OCI-LY1 (cell line): ENCODE results near the gene TMEM63B.

Experiments
- H2AFZ ChIP-seq: fragments of 200-600 bp; sonication (generic), shearing (Covaris generic); 2 replicates; pipeline ENCODE4 v1.6.0; 2014; ENCODE audit warnings: antibody characterized with exemption, mild to moderate bottlenecking, low read length
- H3F3A ChIP-seq: fragments of 200-600 bp; sonication (generic), shearing (Covaris generic); 2 replicates; pipeline ENCODE4 v1.6.0; 2014; ENCODE audit warnings: mild to moderate bottlenecking, antibody characterized with exemption, low read length, moderate library complexity; ENCODE audit not compliant: insufficient read depth
- H3K27ac ChIP-seq: fragments of 200-600 bp; sonication (generic); 2 replicates; pipeline ENCODE4 v1.5.1; 2014; ENCODE audit warnings: low read length, mixed run types, mild to moderate bottlenecking, low read depth; ENCODE audit not compliant: poor library complexity, severe bottlenecking
- H3K27me3 ChIP-seq: fragments of 200-600 bp; sonication (generic); 2 replicates; pipeline ENCODE4 v1.6.0; 2014; ENCODE audit warnings: antibody characterized with exemption, mild to moderate bottlenecking, low read length, moderate library complexity; ENCODE audit not compliant: insufficient read depth
- H3K36me3 ChIP-seq: fragments of 200-600 bp; sonication (generic); 2 replicates; pipeline ENCODE4 v1.6.1; 2014; ENCODE audit warnings: mild to moderate bottlenecking, antibody characterized with exemption, low read length, moderate library complexity, mixed read lengths; ENCODE audit not compliant: insufficient read depth
- H3K4me1 ChIP-seq: fragments of 200-600 bp; sonication (generic); 2 replicates; pipeline ENCODE4 v1.5.1; 2014; ENCODE audit warnings: mild to moderate bottlenecking, low read length, moderate library complexity; ENCODE audit not compliant: insufficient read depth, severe bottlenecking
- H3K4me2 ChIP-seq: fragments of 200-600 bp; sonication (generic), shearing (Covaris generic); 2 replicates; pipeline ENCODE4 v1.6.1; 2014; ENCODE audit warnings: low read length
- H3K4me3 ChIP-seq: fragments of 200-600 bp; sonication (generic); 2 replicates; pipeline ENCODE4 v1.5.1; 2014; ENCODE audit warnings: low read length, low read depth, mild to moderate bottlenecking, mixed read lengths; ENCODE audit not compliant: poor library complexity, severe bottlenecking
- H3K79me2 ChIP-seq: fragments of 200-600 bp; shearing (Covaris generic); 2 replicates; pipeline ENCODE4 v1.6.1; 2016; ENCODE audit warnings: mixed run types, low read length, mixed read lengths; ENCODE audit not compliant: insufficient read depth
- H3K9ac ChIP-seq: fragments of 200-600 bp; sonication (generic), shearing (Covaris generic); 2 replicates; pipeline ENCODE4 v1.6.1; 2014; ENCODE audit warnings: mild to moderate bottlenecking, low read length, mixed read lengths
- H3K9me2 ChIP-seq: fragments of 200-600 bp; sonication (generic), shearing (Covaris generic); 2 replicates; pipeline ENCODE4 v1.6.1; 2014; ENCODE audit warnings: low read depth, mild to moderate bottlenecking, low read length, mixed read lengths
- H3K9me3 ChIP-seq: fragments of 200-600 bp; shearing (Covaris generic); 2 replicates; pipeline ENCODE4 v1.6.1; 2014; ENCODE audit warnings: low read length, mixed read lengths
- H4K20me1 ChIP-seq: fragments of 200-600 bp; sonication (generic), shearing (Covaris generic); 2 replicates; pipeline ENCODE4 v1.6.0; 2016; ENCODE audit warnings: mild to moderate bottlenecking, low read length; ENCODE audit not compliant: insufficient read depth
- EZH2 ChIP-seq: fragments of 200-600 bp; sonication (generic), shearing (Covaris generic); IDR thresholded peaks from 2 replicates; pipeline ENCODE4 v1.8.0; 2017; ENCODE audit warnings: borderline replicate concordance, mixed run types, mild to moderate bottlenecking, antibody characterized with exemption, low read length, moderate library complexity, mixed read lengths
- TF ChIP-seq, protein P1 (sequence below): fragments of 200-600 bp; sonication (generic), shearing (Covaris generic); IDR thresholded peaks from 2 replicates; pipeline ENCODE4 v1.5.1; 2017; ENCODE audit warnings: mild to moderate bottlenecking, antibody characterized with exemption, low read length, moderate library complexity, mixed read lengths

TMEM63B gene

DNA sequence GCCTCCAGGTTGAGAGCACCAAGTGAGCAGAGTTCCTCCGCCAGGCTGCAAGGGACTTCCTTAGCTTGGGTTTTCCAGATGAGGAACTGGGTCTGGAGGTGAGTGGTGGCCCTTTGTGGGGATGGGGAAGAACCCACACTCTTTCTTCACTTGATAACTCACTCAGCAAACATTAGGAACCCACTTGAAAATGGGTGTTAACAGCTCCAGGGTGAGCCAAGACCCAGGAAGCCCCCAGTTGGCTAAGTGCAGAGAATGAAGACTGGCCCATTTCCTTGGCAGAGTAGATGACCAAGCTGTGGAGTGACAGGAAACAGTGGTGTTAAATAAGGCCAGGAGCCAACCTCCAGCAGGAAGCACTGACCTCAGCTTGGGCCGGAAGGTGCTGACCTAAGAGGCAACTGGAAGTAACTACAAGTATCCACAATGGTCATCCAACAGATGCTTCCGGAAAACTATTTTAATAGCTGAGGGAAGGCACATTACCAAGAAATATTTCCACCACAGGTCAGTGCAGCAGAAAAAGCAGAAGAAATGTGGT is 22.8 kb upstream of the TMEM63B start:
- no peaks in the 10 kb centered on the region for H3K79me2 ChIP-seq
- no peaks in the 10 kb centered on the region for H3K27me3 ChIP-seq
- no peak overlapping the region for H3K4me2 ChIP-seq
- H3K27ac ChIP-seq: no peak overlapping the region
- H4K20me1 ChIP-seq: no peaks in the 10 kb centered on the region
- H3K9me2 ChIP-seq: no peaks in the 10 kb centered on the region
- no peak overlapping the region for H3K4me3 ChIP-seq
- H3K36me3 ChIP-seq: peaks cover 49% of the 10 kb centered on the region; the same call in 1 of the 2 replicates
- H3F3A ChIP-seq: no peaks in the 10 kb centered on the region
- H3K9ac ChIP-seq: no peak overlapping the region
- peaks cover 4% of the 10 kb centered on the region for H3K4me1 ChIP-seq
- no peaks in the 10 kb centered on the region for H3K9me3 ChIP-seq
- TF ChIP-seq EZH2: no peak
- TF ChIP-seq, protein P1, sequence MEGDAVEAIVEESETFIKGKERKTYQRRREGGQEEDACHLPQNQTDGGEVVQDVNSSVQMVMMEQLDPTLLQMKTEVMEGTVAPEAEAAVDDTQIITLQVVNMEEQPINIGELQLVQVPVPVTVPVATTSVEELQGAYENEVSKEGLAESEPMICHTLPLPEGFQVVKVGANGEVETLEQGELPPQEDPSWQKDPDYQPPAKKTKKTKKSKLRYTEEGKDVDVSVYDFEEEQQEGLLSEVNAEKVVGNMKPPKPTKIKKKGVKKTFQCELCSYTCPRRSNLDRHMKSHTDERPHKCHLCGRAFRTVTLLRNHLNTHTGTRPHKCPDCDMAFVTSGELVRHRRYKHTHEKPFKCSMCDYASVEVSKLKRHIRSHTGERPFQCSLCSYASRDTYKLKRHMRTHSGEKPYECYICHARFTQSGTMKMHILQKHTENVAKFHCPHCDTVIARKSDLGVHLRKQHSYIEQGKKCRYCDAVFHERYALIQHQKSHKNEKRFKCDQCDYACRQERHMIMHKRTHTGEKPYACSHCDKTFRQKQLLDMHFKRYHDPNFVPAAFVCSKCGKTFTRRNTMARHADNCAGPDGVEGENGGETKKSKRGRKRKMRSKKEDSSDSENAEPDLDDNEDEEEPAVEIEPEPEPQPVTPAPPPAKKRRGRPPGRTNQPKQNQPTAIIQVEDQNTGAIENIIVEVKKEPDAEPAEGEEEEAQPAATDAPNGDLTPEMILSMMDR: no peak
- no peak overlapping the region for H2AFZ ChIP-seq

DNA sequence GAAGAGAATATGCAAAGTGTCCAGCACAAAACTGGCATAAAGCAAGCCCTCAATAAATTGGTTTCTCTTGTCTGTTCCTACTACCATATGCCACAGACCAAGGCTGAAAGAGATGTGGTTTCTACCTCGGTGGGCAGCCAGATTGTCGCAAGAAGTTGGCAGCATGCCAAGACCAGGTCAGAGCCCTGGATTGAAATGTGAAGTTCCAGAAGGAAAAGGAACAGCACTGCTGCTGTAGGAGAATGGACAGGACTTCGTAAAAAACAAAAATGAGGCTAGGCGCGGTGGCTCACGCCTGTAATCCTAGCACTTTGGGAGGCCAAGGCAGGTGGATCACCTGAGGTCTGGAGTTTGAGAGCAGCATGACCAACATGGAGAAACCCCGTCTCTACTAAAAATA is 22.2 kb upstream of the TMEM63B start:
- Histone ChIP-seq H3K9me3 (no peaks in the 10 kb centered on the region), H4K20me1 (no peaks in the 10 kb centered on the region), H3K4me1 (peaks cover 4% of the 10 kb centered on the region), H3K36me3 (peaks cover 48% of the 10 kb centered on the region; the same call in 1 of the 2 replicates), H3K9ac (no peak overlapping the region), H3K79me2 (no peaks in the 10 kb centered on the region), H3K4me2 (no peak overlapping the region), H2AFZ (no peak overlapping the region), H3K9me2 (no peaks in the 10 kb centered on the region), H3K27me3 (no peaks in the 10 kb centered on the region), H3K4me3 (no peak overlapping the region), H3K27ac (no peak overlapping the region), H3F3A (no peaks in the 10 kb centered on the region)
- TF ChIP-seq, protein P1: no peak
- no peak for TF ChIP-seq EZH2

DNA sequence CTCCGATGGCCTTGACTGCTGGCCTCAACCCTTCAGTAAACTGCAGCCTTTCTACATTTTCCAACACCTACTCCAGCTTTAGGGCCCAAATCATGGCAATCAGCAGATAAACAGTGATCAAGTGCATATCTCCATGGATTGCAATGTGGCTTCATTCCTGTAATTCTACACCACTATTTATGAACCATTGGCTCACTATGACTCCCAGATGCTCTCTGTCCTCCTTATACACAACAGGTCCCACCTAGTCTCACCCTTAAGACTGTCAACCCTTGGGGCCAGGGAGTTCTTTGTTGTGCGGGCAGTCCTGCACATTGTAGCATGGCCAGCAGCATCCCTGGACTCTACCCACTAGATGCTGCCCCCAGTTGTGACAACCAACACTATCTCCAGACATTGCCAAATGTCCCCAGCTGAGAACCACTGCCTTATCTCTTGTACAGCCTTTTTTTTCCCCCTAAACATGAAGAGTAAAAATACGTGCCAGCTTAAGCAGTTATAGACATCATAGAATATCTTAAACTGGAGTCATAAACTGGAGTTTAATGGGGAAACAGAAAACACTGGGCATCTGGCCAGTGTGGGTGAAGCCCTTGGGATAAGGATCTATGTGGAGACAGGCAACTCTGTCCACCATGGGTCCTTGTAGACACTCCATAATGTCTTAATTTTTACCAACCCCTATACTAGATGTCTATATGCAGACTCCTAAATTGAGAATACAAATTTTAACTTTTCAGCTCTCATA is 21.2 kb upstream of the TMEM63B start:
- H3K27ac ChIP-seq: no peak overlapping the region
- H3K79me2 ChIP-seq: no peaks in the 10 kb centered on the region
- H3F3A ChIP-seq: no peaks in the 10 kb centered on the region
- no peak overlapping the region for H2AFZ ChIP-seq
- H3K4me2 ChIP-seq: no peak overlapping the region
- peaks cover 4% of the 10 kb centered on the region for H3K4me1 ChIP-seq
- TF ChIP-seq, protein P1: no peak
- TF ChIP-seq EZH2: no peak
- H3K9ac ChIP-seq: no peak overlapping the region
- peaks cover 56% of the 10 kb centered on the region for H3K36me3 ChIP-seq
- no peaks in the 10 kb centered on the region for H3K9me2 ChIP-seq
- no peaks in the 10 kb centered on the region for H4K20me1 ChIP-seq
- no peaks in the 10 kb centered on the region for H3K9me3 ChIP-seq
- no peak overlapping the region for H3K4me3 ChIP-seq
- no peaks in the 10 kb centered on the region for H3K27me3 ChIP-seq
